ENCODE results near the gene RNF182.

Gene RNF182

GRCh38 chr6:13989496-13990144, 64.9 kb downstream of the RNF182 start:
- DNase-seq (ENCODE audit: insufficient read length, low spot score) (no peak), FAIRE-seq (no peak)
- TF ChIP-seq SPI1 (IDR thresholded peaks at IDR 0.05; ENCODE audit: low read depth, low read length) (no peak), POLR2A (IDR thresholded peaks at IDR 0.05; ENCODE audit: low read depth, low read length) (no peak), POU2F2 (IDR thresholded peaks at IDR 0.05; ENCODE audit: low read depth, low read length) (no peak), POLR2AphosphoS5 (IDR thresholded peaks at IDR 0.05; ENCODE audit: low read depth, low read length) (no peak), PAX5 (IDR thresholded peaks at IDR 0.05; ENCODE audit: insufficient read depth, low read length, severe bottlenecking) (no peak), TAF1 (IDR thresholded peaks at IDR 0.05; ENCODE audit: low read depth, low read length) (no peak)

DNA sequence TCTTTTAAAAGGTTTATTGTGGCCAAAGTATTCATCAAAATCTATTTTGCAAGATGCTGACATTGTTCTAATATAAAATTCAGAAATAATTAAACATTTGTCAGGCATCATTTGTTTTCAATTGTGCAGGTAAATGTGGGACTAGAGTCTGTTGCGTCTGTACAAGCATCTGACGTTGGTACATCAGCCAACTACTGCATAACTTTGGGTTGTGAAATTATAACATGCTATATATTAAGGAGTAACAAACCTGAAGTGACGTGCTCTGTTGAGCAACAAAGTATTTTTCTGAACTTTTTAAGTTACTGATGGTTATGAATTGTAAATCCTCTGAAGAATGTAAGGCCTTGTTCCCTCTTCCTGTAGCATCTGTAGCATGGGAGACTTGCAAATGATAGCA, 66.0 kb downstream of the RNF182 start:
- TF ChIP-seq POLR2A (IDR thresholded peaks at IDR 0.05; ENCODE audit: low read depth, low read length) (no peak), PAX5 (IDR thresholded peaks at IDR 0.05; ENCODE audit: insufficient read depth, low read length, severe bottlenecking) (no peak), SPI1 (IDR thresholded peaks at IDR 0.05; ENCODE audit: low read depth, low read length) (no peak), POLR2AphosphoS5 (IDR thresholded peaks at IDR 0.05; ENCODE audit: low read depth, low read length) (no peak), POU2F2 (IDR thresholded peaks at IDR 0.05; ENCODE audit: low read depth, low read length) (no peak), TAF1 (IDR thresholded peaks at IDR 0.05; ENCODE audit: low read depth, low read length) (no peak)
- no peak for FAIRE-seq

GRCh38 chr6:13991393-13991792, 66.6 kb downstream of the RNF182 start:
- DNase-seq (ENCODE audit: insufficient read length, low spot score) (no peak), FAIRE-seq (no peak)
- TF ChIP-seq POLR2AphosphoS5 (IDR thresholded peaks at IDR 0.05; ENCODE audit: low read depth, low read length) (no peak), PAX5 (IDR thresholded peaks at IDR 0.05; ENCODE audit: insufficient read depth, low read length, severe bottlenecking) (no peak), POLR2A (IDR thresholded peaks at IDR 0.05; ENCODE audit: low read depth, low read length) (no peak), SPI1 (IDR thresholded peaks at IDR 0.05; ENCODE audit: low read depth, low read length) (no peak), TAF1 (IDR thresholded peaks at IDR 0.05; ENCODE audit: low read depth, low read length) (no peak), POU2F2 (IDR thresholded peaks at IDR 0.05; ENCODE audit: low read depth, low read length) (no peak)

More for the DNA sequence above, 66.0 kb downstream of the RNF182 start:
- DNase-seq (ENCODE audit: insufficient read length, low spot score) = no peak

DNA sequence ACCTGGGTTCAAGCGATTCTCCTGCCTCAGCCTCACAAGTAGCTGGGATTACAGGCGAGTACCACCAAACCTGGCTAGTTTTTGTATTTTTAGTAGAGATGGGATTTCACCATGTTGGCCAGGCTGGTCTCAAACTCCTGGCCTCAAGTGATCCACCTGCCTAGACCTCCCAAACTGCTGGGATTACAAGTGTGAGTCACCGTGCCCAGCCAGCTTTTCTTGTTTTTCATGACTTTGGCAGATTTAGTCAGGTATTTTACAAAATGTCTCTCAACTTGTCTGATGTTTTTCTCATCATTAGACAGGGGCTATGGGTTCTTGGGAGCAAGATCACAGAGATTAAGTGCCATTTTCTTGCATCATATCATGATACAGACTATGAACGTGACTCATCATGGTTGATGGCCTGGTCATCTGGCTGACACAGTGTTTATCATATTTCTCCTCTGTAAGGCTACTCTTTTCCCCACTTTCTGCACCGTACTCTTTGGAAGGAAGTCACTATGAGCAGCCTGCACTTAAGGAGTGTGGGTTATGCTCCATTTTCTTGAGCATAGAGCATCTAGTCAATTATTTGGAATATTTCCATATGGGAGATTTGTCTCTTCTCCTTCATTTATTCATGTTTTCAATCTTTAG, 67.8 kb downstream of the RNF182 start:
- FAIRE-seq (no peak), DNase-seq (ENCODE audit: insufficient read length, low spot score) (no peak)
- no peak for TF ChIP-seq POLR2A (IDR thresholded peaks at IDR 0.05; ENCODE audit: low read depth, low read length)
- no peak for TF ChIP-seq POLR2AphosphoS5 (IDR thresholded peaks at IDR 0.05; ENCODE audit: low read depth, low read length)
- no peak for TF ChIP-seq SPI1 (IDR thresholded peaks at IDR 0.05; ENCODE audit: low read depth, low read length)
- TF ChIP-seq POU2F2 (IDR thresholded peaks at IDR 0.05; ENCODE audit: low read depth, low read length) = no peak
- no peak for TF ChIP-seq TAF1 (IDR thresholded peaks at IDR 0.05; ENCODE audit: low read depth, low read length)
- TF ChIP-seq PAX5 (IDR thresholded peaks at IDR 0.05; ENCODE audit: insufficient read depth, low read length, severe bottlenecking) = no peak

- DNase-seq (ENCODE audit: insufficient read length, low spot score) (no peak), FAIRE-seq (no peak)
- TF ChIP-seq TAF1 (IDR thresholded peaks at IDR 0.05; ENCODE audit: low read depth, low read length) = no peak
- TF ChIP-seq POU2F2 (IDR thresholded peaks at IDR 0.05; ENCODE audit: low read depth, low read length) = no peak
- TF ChIP-seq SPI1 (IDR thresholded peaks at IDR 0.05; ENCODE audit: low read depth, low read length) = no peak
- TF ChIP-seq POLR2A (IDR thresholded peaks at IDR 0.05; ENCODE audit: low read depth, low read length) = no peak
- TF ChIP-seq POLR2AphosphoS5 (IDR thresholded peaks at IDR 0.05; ENCODE audit: low read depth, low read length) = no peak
- TF ChIP-seq PAX5 (IDR thresholded peaks at IDR 0.05; ENCODE audit: insufficient read depth, low read length, severe bottlenecking) = no peak
Measured at GRCh38 chr6:13993416-13993815, 68.7 kb downstream of the RNF182 start.

GRCh38 chr6:13998356-13998755, 73.6 kb downstream of the RNF182 start:
- FAIRE-seq (no peak), DNase-seq (ENCODE audit: insufficient read length, low spot score) (no peak)

DNA sequence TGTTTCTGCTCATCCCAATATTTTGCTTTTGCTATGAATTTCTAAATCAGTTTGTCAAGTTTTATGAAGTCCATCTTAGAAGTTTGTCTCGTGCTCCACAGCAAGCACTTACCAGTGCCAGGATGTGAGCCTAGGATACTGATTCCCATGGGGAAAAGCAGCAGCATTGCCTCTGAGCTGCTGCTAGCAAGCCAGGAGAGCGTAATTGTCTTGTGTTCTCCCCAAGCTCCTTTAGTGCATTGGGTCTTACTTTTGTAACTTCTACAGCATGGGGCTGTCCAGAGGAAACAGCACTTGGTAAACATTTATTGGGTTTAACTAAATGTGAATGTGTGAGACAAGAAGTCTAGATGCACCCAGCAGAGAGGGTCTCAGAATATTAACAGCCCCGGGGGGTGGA, 76.1 kb downstream of the RNF182 start:
- DNase-seq (ENCODE audit: insufficient read length, low spot score) (no peak), FAIRE-seq (no peak)
- TF ChIP-seq PAX5 (IDR thresholded peaks at IDR 0.05; ENCODE audit: insufficient read depth, low read length, severe bottlenecking) (no peak), POU2F2 (IDR thresholded peaks at IDR 0.05; ENCODE audit: low read depth, low read length) (no peak), TAF1 (IDR thresholded peaks at IDR 0.05; ENCODE audit: low read depth, low read length) (no peak), POLR2AphosphoS5 (IDR thresholded peaks at IDR 0.05; ENCODE audit: low read depth, low read length) (no peak), POLR2A (IDR thresholded peaks at IDR 0.05; ENCODE audit: low read depth, low read length) (no peak), SPI1 (IDR thresholded peaks at IDR 0.05; ENCODE audit: low read depth, low read length) (no peak)

More at GRCh38 chr6:13998356-13998755, 73.6 kb downstream of the RNF182 start:
- TF ChIP-seq POLR2AphosphoS5 (IDR thresholded peaks at IDR 0.05; ENCODE audit: low read depth, low read length) (no peak), PAX5 (IDR thresholded peaks at IDR 0.05; ENCODE audit: insufficient read depth, low read length, severe bottlenecking) (no peak), SPI1 (IDR thresholded peaks at IDR 0.05; ENCODE audit: low read depth, low read length) (no peak), POLR2A (IDR thresholded peaks at IDR 0.05; ENCODE audit: low read depth, low read length) (no peak), POU2F2 (IDR thresholded peaks at IDR 0.05; ENCODE audit: low read depth, low read length) (no peak), TAF1 (IDR thresholded peaks at IDR 0.05; ENCODE audit: low read depth, low read length) (no peak)

DNA sequence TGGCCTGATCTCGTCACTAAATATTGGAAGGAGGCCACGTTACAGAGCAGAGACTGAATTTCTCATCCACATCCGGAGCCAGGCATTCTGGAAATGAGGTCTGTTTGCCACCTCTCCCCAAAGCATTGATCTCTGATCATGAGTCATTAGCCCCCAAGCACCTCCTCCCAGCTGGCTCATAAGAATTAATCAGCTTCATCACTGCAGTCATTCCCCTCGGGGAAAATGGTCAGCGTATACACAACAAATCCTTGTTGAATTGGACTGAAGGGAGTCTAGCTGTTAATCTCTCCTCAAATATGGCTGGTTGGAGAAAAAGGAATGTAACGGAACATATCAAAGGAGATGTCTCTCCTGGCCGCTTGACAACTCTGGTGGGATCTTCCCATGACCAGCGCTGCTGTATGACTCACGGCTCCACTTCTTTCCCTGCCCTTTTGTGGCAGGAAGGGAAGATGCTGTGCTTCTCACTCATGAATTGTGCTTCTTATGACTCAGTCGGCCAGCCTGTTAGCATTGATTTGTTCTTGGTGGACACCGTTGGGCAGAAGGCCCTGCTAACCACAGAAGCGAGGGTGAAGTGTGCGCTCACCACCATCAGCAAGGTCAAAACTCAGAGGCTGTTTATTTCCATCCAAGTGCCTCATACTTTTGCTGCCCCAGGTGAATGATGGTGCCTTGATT, 76.7 kb downstream of the RNF182 start:
- no peak for DNase-seq (ENCODE audit: insufficient read length, low spot score)
- TF ChIP-seq POU2F2 (IDR thresholded peaks at IDR 0.05; ENCODE audit: low read depth, low read length) (no peak), POLR2A (IDR thresholded peaks at IDR 0.05; ENCODE audit: low read depth, low read length) (no peak), PAX5 (IDR thresholded peaks at IDR 0.05; ENCODE audit: insufficient read depth, low read length, severe bottlenecking) (no peak), TAF1 (IDR thresholded peaks at IDR 0.05; ENCODE audit: low read depth, low read length) (no peak), POLR2AphosphoS5 (IDR thresholded peaks at IDR 0.05; ENCODE audit: low read depth, low read length) (no peak), SPI1 (IDR thresholded peaks at IDR 0.05; ENCODE audit: low read depth, low read length) (no peak)
- FAIRE-seq = no peak

All from GM12891 (cell line).